Activated effector memory CD4-positive, alpha-beta T cell treated with Interleukin-2 at 50 U/mL for 16 hours (primary cell): ENCODE results near the gene NR1D1.

Source experiments
- DNase-seq: peaks from one replicate; pipeline ENCODE4 v3.0.0-alpha.2; 2020

Gene NR1D1

DNA sequence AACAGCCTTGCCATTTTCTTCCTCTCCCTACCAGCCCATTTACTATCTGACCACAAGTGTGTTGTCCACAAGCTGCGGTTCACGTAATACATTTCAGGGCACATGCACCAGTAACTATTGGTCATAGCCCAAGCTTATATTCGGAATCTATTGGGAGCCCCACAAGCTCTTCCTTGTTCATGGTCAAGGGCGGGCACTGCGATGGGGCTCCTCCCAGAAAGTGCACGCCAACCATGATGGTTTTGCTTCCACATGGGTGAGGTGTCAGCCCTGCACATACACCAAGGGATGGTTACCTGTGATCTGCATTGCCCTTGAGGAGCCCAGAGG lies 25.6 kb downstream of the NR1D1 start:
- DNase-seq, result no peak

- no peak for DNase-seq
Measured at GRCh38 chr17:40074175-40074512, 26.2 kb downstream of the NR1D1 start.

DNA sequence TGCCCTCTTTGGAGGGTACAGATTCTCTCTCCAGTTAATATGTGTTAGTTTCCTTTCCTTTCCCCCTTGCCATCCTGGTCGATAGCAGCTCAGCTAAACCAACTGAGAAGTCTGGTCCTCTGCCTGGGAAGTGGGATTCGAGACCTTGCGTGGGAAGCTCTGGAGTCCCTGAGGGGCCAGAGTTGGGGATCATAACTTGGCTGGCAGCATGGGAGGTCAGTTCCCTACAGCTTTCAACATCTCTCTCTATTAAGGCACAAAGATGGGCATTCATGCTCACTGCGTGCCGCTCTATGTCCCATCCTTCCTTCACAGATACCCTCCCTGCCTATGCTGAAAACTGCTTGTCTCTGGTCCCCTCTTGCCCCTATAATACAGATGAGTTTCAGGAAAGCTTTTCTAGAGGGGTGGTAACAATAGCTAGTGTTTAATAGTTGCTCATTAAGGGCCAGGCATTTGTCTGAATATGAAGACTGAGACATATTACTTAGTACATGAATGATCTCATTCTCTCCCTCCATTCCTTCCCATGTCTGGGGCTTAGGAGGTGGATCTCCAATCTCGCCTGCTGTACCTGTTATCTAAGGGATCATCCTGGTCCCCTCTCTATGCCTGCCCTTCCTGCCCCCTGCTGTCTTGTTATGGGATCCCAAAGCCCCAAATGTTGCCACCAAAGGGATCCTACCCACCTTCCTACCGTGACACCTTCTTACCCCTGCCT lies 26.8 kb downstream of the NR1D1 start:
- DNase-seq, result no peak

- DNase-seq, result no peak
Measured at GRCh38 chr17:40072735-40073346, 27.5 kb downstream of the NR1D1 start.

GRCh38 chr17:40072040-40072734 lies 28.2 kb downstream of the NR1D1 start:
- DNase-seq, result no peak

- no peak for DNase-seq
Measured at GRCh38 chr17:40071313-40072039, 28.9 kb downstream of the NR1D1 start.

DNA sequence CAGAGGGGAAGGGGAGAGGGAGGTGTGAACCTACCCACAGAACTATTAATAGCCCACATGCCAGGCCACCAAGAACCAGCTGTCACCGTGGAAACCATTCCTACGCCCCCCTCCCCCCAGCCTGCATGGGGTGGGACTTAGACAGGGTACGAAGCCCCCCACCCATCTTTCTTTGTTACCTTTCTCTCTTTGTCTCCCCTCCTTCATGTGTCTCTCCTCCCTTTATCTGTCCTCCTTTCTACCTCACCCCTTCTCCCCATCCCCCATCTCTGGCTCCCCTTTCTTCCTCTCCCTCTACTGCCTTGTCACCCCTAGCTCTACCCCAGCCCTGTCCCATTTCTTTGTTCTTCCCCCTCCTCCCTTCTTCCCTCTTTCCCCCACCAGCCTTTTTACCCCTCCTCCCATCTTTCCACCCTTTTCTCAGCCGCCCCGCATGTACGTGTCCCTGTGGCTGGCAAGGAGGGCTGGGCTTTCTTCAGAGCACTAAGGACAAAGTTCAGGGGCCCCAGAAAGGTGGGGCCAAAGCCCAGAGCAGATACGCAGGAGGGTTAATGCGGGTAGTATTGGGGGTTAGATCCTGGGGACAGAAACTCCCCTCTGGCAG lies 29.6 kb downstream of the NR1D1 start:
- no peak for DNase-seq

- DNase-seq, result no peak
Measured at GRCh38 chr17:40069751-40070708, 30.4 kb downstream of the NR1D1 start.

DNA sequence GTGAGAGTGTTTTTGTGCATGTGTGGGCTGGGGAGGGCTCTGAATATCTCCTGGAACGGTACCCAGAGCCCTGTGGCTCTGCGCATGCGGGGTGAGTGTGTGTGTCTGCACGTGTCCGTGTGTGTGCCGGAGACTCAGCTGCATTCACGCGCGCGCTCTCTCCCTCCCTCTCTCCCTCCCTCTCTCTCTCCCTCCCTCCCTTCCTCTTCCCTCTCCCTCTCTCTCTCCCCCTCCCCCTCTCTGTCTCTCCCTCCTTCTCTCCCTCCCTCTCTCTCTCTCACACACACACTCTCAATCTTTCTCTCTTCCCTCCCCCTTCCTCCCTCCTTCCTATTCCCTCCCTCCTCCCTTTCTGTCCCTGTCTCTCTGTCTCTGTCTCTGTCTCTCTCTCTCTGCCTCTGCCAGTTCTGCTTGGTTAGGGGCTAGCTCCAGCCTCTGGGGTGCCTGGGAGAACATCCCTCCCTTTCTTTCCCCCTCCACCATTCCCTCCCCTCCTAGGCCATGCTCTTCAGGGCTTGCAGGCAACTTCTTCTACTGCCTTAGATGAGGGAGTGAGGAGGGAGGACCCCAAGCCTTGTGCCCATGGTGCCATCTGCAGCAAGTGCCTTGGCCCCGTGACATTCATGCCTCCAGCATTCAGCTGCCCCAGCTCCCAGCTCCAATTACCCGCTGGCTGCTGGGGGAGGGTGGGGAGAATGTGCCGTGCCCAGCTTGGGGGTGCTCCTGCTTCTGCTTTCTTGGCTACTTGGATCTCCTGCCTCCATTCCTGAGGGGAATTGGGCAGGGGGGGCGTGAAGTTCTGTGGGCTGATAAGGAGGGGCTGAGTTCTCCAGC lies 31.3 kb downstream of the NR1D1 start:
- peak; percentile 65 for DNase-seq

- no peak for DNase-seq
Measured at GRCh38 chr17:40068584-40068916, 31.8 kb downstream of the NR1D1 start.

DNA sequence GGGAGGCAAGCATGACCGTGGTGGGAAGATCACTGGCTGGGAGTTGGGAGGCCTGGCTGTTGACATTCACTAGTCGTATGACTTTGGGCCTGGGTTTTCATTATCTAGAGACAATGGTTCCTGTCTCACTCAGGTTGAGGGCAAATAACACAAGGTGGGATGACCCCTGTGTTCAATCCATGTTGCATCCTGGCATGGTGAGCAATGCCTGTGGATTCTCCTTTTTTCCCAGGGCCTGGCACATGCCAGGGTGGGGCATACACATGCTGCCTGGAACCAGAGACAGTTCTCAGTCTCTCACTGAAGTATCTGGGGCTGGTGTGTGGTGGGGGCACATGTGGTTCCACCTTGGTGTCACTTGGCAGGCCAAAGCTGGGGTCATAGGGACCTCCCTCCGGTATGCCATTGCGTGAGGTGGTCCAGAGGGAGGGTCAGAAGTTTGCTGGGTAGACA lies 32.2 kb downstream of the NR1D1 start:
- no peak for DNase-seq

- DNase-seq, result no peak
Measured at GRCh38 chr17:40067710-40068109, 32.7 kb downstream of the NR1D1 start.

GRCh38 chr17:40065769-40066510 lies 34.4 kb downstream of the NR1D1 start:
- DNase-seq, result no peak

DNA sequence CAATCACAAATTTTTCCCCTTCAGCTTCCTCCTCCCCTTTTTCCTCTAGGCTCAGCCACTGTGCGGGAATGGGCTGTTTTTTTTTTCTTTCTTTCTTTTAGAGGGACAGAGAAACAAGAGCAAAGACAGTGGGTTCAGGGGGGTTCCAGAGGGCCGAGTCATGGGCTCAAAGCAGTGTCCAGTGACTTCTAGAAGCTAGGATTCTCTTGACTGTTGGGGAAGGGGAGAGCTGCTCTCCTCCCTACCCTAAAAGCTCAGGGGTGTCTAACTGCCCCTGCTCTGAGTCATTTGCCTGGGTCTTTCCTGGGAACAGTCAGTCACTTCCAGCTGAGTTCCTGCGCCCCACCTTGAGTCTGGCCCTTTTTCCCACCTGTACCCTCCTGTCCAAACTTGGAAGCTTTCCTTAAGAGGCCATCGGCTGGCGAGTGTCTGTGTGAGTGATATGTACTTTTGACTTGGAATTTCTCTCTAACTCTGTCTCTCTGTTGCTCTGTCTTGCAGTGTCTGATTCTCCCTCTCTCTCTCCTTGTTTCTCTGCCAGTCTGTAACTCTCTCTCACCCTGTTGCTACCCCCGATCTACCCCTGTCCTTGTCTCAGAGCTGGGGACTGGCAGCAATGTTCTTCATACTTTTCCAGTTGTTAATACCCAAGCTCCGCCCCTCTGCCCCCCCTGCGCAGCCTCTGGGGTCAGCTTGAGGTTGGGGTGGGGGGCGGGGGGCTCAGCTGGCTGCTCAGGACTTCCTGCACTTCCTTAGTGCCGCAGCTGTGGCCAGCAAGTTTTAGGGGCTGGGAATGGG lies 35.2 kb downstream of the NR1D1 start:
- no peak for DNase-seq

DNA sequence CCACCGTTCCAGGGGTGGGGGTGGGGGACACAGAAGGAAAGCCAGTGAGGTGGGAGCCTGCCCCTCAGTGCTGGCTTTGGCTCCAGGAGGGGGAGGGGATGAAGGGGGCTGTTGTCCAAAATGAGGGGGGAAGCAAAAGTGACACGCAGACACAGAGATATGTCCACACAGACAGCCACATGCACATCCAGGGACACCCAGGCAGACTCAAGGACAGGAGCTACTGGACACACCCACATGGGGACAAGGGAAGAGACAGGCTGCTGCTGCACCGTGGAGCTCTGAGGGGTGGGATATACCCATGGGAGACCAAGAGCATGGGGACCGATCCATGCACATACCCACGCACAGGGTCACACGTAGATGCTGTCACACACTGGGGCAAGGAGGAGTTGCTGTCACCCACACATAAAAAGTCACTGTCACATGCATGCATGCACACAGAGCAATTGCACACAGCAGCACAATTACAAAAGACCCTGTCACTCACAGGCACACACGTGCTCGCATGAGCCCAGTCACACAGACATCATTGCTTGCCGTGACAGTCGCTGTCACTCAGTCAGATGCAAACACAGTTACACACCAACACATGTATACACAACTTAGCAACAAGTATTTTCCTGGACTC lies 36.4 kb downstream of the NR1D1 start:
- DNase-seq, result no peak

GRCh38 chr17:40063187-40063771 lies 37.1 kb downstream of the NR1D1 start:
- DNase-seq, result no peak

DNA sequence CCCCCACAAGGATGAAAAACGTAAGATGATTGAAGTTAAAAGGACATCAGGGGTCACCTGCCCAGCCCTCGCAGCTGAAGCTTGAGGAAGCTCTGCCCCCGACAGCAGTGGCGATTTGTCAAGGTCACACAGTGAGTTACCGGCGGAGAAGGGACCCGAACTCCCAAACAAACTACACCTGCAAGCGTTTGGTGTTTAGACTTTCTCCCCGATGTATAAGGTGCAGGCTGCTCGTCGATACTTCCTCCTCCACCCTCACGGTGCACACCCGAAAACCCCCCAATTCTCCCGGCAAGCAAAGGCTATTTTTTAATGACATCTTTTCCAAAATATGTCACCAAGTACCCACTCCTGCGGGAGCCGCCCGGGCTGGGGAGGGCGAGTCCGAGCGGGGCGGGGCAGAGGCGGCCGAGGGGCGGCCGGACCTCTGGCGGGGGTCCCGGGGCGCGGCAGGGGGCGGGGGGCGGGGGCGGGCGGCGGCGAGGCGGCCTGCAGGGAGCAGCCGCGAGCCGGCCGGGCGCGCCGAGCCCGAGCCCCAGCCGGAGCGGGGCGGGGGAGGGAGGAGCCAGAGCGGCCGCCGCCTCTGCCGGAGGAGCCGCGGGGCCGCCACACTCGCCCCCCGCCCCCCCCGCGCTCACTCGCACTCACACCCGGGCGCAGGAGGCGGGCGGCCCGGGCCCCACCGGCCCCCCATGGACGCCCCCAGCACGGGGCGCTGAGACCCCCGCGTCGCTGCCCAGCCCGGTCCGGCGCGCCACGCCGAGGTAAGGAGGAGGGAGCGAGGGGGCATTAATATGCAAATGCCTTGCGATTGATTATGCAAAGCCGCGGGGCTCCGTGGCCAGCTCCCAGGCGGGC lies 37.8 kb downstream of the NR1D1 start, which contains the start of gene THRA:
Gene THRA (plus strand): TSS at position 637 of the 858 bp plus-strand sequence. CDS start 11,524 bp downstream, outside the sequence.
- peak; percentile 61 for DNase-seq
